ENCODE data around the gene SAPCD1.

The SAPCD1 gene

DNA sequence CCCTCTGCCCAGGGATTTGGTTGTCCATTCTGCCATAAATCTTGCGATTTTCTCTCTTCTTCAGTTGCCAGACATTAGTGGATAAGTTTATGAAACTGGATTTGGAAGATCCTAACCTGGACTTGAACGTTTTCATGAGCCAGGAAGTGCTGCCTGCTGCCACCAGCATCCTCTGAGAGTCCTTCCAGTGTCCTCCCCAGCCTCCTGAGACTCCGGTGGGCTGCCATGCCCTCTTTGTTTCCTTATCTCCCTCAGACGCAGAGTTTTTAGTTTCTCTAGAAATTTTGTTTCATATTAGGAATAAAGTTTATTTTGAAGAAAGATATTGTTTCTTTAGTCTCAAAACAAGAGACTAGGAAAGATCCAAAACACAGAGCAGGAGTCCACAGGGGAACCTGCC is at the start of gene SAPCD1:
Gene SAPCD1 (plus strand): TSS at position 301 of the 400 bp plus-strand sequence. CDS start 399 bp downstream, outside the sequence.
- Histone ChIP-seq H3K9me3 (ENCODE audit: control insufficient read depth, insufficient read depth, low read depth, low read length) (no peaks in the 10 kb centered on the region), H3K36me3 (ENCODE audit: control insufficient read depth, insufficient read depth, low read length) (peaks cover 56% of the 10 kb centered on the region), H3K4me3 (ENCODE audit: low read depth, low read length) (no peak within 1 kb of the TSS), H3K27ac (ENCODE audit: low read depth, low read length) (no peak within 1 kb of the TSS), H3K9ac (ENCODE audit: low read length) (no peak within 1 kb of the TSS), H3K4me1 (ENCODE audit: control insufficient read depth, insufficient read depth, low read length) (peaks cover 10% of the 10 kb centered on the region; the same call in 1 of the 2 replicates), H3K27me3 (ENCODE audit: control insufficient read depth, insufficient read depth, low read length) (no peaks in the 10 kb centered on the region)

DNA sequence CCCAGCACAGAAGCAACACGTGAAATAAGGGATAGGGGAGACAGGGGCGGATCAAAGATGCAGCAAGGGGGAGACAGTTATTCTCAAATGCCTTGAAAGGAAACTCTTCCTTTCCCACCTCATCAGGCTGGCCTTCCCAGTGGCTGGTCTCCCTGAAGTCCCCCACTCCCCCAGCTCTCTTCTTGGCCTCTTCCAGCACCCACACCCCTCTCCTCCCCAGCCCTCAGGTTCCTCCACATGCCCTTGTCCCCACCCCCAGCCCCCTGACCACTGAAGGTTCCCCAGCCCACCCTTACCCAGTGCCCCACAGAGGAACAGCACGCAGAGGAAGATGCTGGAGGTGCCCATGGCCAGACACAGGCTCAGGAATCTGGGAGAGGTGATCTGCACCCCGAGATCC is 49.0 kb upstream of the SAPCD1 start:
- no peaks in the 10 kb centered on the region for H3K36me3 ChIP-seq (ENCODE audit: control insufficient read depth, insufficient read depth, low read length)
- H3K4me1 ChIP-seq (ENCODE audit: control insufficient read depth, insufficient read depth, low read length) = peaks cover 52% of the 10 kb centered on the region
- H3K27ac ChIP-seq (ENCODE audit: low read depth, low read length) = peak overlapping the region; percentile 51; the same call in 1 of the 2 replicates
- H3K27me3 ChIP-seq (ENCODE audit: control insufficient read depth, insufficient read depth, low read length) = no peaks in the 10 kb centered on the region
- peak overlapping the region; percentile 27 for H3K9ac ChIP-seq (ENCODE audit: low read length)
- no peak overlapping the region; the same call in 1 of the 2 replicates for H3K4me3 ChIP-seq (ENCODE audit: low read depth, low read length)
- H3K9me3 ChIP-seq (ENCODE audit: control insufficient read depth, insufficient read depth, low read depth, low read length) = no peaks in the 10 kb centered on the region

DNA sequence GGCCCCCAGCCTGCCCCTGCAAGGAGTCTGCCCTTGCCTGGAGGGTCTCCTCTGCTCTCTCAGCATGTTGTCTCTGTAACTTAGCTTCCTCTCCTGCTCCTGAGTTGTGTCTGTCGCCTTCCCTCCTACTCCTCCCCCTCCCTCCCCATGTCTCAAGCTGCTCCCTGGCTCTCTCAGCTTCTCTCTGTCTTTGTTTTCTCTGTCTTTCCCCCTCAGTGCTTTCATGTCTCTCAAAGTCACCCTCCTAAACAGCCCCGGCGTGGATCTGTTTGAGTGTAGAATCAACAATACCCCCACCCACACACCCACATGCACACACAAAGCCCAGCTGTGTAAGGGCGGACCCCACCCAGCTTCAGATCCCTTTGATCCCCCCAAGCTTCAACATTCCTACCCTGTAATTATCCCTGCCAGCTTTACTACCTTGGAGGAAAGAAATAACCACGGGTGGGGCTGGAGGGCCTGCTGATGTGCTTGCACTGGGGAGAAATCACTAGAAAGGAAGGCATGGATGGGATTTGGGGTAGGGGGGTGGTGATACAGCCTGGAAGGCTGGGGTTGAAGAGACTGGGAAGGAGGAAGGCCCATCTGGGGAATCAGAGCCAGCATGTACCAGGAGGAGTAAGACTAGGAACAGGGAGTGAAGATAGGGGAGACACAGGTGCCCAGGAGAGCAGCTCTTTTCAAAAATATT is 48.3 kb upstream of the SAPCD1 start:
- Histone ChIP-seq H3K36me3 (ENCODE audit: control insufficient read depth, insufficient read depth, low read length) (no peaks in the 10 kb centered on the region), H3K4me3 (ENCODE audit: low read depth, low read length) (no peak overlapping the region; the same call in 1 of the 2 replicates), H3K9me3 (ENCODE audit: control insufficient read depth, insufficient read depth, low read depth, low read length) (no peaks in the 10 kb centered on the region), H3K27me3 (ENCODE audit: control insufficient read depth, insufficient read depth, low read length) (no peaks in the 10 kb centered on the region), H3K4me1 (ENCODE audit: control insufficient read depth, insufficient read depth, low read length) (peaks cover 59% of the 10 kb centered on the region), H3K9ac (ENCODE audit: low read length) (peak overlapping the region; percentile 27), H3K27ac (ENCODE audit: low read depth, low read length) (peak overlapping the region; percentile 51; the same call in 1 of the 2 replicates)

DNA sequence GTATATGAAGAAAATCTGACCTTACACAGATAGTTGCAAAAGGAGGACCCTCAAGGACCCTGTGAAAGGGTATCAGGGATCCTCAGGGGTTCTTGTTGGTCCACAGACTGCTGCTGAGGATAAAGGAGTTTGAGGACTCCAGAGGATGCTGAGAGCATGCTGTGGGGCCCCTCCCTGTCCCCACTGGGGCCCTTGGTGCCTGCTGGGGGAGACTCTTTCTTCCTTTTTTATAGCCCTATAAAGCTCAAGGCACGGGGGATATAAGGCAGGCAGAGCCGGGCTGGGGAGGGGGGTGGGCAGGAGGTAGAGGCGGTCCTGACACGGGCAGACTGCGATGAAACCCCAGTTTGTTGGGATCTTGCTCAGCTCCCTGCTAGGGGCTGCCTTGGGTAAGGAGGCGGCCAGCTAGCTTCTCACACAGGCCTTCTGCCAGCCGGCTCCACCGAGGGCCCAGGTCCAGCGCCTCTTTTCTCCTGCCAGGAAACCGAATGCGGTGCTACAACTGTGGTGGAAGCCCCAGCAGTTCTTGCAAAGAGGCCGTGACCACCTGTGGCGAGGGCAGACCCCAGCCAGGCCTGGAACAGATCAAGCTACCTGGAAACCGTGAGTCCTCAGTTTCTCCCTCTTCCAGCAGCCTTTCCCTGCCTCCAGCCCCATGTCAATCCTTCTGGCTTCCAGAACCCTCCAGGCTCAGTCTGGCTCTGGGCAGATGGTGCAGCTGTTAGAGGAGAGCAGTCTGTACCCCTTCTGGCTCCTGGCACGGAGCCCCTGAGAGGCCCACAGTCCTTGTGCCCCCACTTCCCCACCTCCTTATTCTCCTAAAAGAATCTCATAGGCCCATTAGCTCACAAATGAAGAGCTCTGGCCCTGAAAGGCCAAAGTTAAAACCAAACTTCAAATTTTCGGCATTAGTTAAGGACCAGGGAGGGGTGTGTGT is 47.2 kb upstream of the SAPCD1 start, which contains the start of gene LY6G6D:
Gene LY6G6D (plus strand): TSS at position 327 of the 937 bp plus-strand sequence. CDS start 8 bp downstream, at position 335.
- H3K9ac ChIP-seq (ENCODE audit: low read length) = no peak within 1 kb of the TSS
- H3K4me1 ChIP-seq (ENCODE audit: control insufficient read depth, insufficient read depth, low read length) = peaks cover 59% of the 10 kb centered on the region
- no peaks in the 10 kb centered on the region for H3K27me3 ChIP-seq (ENCODE audit: control insufficient read depth, insufficient read depth, low read length)
- no peaks in the 10 kb centered on the region for H3K36me3 ChIP-seq (ENCODE audit: control insufficient read depth, insufficient read depth, low read length)
- H3K27ac ChIP-seq (ENCODE audit: low read depth, low read length) = peak within 1 kb of the TSS; percentile 51; the same call in 1 of the 2 replicates
- H3K4me3 ChIP-seq (ENCODE audit: low read depth, low read length) = no peak within 1 kb of the TSS
- H3K9me3 ChIP-seq (ENCODE audit: control insufficient read depth, insufficient read depth, low read depth, low read length) = no peaks in the 10 kb centered on the region

DNA sequence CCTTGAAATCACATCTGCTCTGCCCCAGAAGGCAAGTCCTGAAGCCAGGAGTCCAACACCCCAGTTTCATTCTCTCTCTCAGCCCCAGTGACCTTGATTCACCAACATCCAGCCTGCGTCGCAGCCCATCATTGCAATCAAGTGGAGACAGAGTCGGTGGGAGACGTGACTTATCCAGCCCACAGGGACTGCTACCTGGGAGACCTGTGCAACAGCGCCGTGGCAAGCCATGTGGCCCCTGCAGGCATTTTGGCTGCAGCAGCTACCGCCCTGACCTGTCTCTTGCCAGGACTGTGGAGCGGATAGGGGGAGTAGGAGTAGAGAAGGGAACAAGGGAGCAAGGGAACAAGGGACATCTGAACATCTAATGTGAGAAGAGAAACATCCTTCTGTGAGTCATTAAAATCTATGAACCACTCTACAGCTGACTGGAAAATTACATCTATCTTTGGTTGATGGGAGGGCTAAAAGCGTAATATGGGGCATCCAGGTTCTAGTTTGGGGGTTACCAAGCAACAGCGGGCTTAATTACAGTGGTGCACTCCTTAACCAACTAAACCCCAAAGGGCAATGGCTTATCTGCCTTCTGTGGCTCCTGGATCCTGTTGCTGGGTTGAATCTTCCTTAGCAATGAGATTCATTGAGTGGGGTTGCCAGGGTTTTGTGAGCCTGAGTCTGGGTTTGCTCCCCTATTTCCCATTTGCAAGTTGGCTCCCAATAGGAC is 44.8 kb upstream of the SAPCD1 start:
- no peaks in the 10 kb centered on the region for H3K27me3 ChIP-seq (ENCODE audit: control insufficient read depth, insufficient read depth, low read length)
- H3K4me3 ChIP-seq (ENCODE audit: low read depth, low read length) = no peak overlapping the region
- peaks cover 47% of the 10 kb centered on the region for H3K4me1 ChIP-seq (ENCODE audit: control insufficient read depth, insufficient read depth, low read length)
- no peak overlapping the region for H3K27ac ChIP-seq (ENCODE audit: low read depth, low read length)
- H3K36me3 ChIP-seq (ENCODE audit: control insufficient read depth, insufficient read depth, low read length) = no peaks in the 10 kb centered on the region
- no peaks in the 10 kb centered on the region for H3K9me3 ChIP-seq (ENCODE audit: control insufficient read depth, insufficient read depth, low read depth, low read length)
- no peak overlapping the region for H3K9ac ChIP-seq (ENCODE audit: low read length)

DNA sequence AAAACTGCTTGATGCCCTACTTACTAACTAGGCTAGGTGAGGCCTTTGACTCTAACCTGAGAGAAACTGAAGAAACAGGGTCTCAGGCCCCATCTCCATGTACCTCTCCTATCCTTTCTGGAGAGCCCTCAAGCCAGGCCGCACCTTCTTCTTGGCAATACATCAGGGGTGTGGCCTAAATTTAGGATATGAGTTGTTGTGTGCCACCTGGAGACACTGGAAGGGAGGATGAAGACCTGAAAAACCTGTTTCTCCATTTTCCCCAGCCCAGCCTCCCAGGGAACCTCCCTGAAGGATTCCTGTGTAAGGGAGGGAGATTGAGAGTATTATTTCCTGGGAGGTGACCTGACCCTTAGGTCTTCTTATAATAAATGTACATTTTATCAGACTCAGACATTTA is 44.2 kb upstream of the SAPCD1 start:
- H3K9ac ChIP-seq (ENCODE audit: low read length) = no peak overlapping the region
- no peaks in the 10 kb centered on the region for H3K9me3 ChIP-seq (ENCODE audit: control insufficient read depth, insufficient read depth, low read depth, low read length)
- peaks cover 45% of the 10 kb centered on the region for H3K4me1 ChIP-seq (ENCODE audit: control insufficient read depth, insufficient read depth, low read length)
- H3K27me3 ChIP-seq (ENCODE audit: control insufficient read depth, insufficient read depth, low read length) = no peaks in the 10 kb centered on the region
- no peak overlapping the region for H3K27ac ChIP-seq (ENCODE audit: low read depth, low read length)
- no peaks in the 10 kb centered on the region for H3K36me3 ChIP-seq (ENCODE audit: control insufficient read depth, insufficient read depth, low read length)
- H3K4me3 ChIP-seq (ENCODE audit: low read depth, low read length) = no peak overlapping the region

DNA sequence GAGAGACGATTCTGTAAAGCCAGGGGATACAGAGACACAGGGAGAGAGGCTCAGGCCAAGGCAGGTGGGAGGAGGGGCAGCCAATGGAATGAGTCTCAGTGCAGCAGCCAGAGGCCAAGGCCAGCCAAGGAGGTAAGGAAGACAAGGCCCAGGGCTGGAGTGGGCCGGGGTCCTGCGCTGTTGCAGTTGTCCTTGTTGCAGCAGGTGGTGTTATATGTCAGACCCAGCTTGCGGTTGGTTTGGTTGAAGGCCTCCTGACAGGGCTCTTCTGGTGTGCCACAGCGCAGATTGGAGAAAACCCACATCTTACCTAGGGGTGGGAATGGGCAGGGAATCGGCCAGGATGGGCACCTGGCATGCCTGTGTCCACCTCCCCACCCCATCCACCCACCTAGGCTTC is 43.5 kb upstream of the SAPCD1 start:
- Histone ChIP-seq H3K9me3 (ENCODE audit: control insufficient read depth, insufficient read depth, low read depth, low read length) (no peaks in the 10 kb centered on the region), H3K9ac (ENCODE audit: low read length) (no peak overlapping the region), H3K36me3 (ENCODE audit: control insufficient read depth, insufficient read depth, low read length) (no peaks in the 10 kb centered on the region), H3K4me3 (ENCODE audit: low read depth, low read length) (no peak overlapping the region), H3K4me1 (ENCODE audit: control insufficient read depth, insufficient read depth, low read length) (peaks cover 39% of the 10 kb centered on the region), H3K27ac (ENCODE audit: low read depth, low read length) (no peak overlapping the region), H3K27me3 (ENCODE audit: control insufficient read depth, insufficient read depth, low read length) (no peaks in the 10 kb centered on the region)

DNA sequence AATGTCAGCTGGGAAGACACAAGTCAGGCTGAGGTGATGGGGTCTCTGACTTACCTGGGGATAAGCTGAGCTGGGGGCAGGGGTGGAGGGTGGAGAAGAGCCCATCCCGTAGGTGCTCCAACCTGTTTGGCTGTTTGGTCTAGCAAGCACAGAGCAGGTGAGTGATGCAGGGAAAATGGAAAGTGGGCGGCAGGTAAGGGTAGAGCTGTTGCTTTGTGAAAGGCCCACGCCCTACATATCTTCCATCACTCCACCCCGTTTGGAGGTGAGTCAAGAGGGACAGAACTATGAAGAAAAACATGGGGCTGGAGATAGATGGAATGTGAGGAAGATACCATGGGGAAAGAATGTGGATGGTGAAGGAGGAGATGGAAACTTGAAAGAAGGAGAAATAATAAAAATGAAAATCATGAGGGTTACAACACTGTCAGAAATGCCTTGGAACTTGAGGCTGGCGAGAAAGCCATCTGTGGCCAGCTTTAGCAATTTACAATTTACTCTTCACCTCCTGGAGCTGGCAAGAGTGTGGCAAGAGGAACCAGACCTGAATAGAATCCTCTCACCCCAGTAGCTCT is 42.2 kb upstream of the SAPCD1 start:
- Histone ChIP-seq H3K27me3 (ENCODE audit: control insufficient read depth, insufficient read depth, low read length) (no peaks in the 10 kb centered on the region), H3K9ac (ENCODE audit: low read length) (no peak overlapping the region), H3K9me3 (ENCODE audit: control insufficient read depth, insufficient read depth, low read depth, low read length) (no peaks in the 10 kb centered on the region), H3K4me3 (ENCODE audit: low read depth, low read length) (no peak overlapping the region), H3K27ac (ENCODE audit: low read depth, low read length) (no peak overlapping the region), H3K36me3 (ENCODE audit: control insufficient read depth, insufficient read depth, low read length) (0 out of 2 replicates have a peak, but pooled peaks cover 2% of the 10 kb centered on the region), H3K4me1 (ENCODE audit: control insufficient read depth, insufficient read depth, low read length) (peaks cover 27% of the 10 kb centered on the region)

DNA sequence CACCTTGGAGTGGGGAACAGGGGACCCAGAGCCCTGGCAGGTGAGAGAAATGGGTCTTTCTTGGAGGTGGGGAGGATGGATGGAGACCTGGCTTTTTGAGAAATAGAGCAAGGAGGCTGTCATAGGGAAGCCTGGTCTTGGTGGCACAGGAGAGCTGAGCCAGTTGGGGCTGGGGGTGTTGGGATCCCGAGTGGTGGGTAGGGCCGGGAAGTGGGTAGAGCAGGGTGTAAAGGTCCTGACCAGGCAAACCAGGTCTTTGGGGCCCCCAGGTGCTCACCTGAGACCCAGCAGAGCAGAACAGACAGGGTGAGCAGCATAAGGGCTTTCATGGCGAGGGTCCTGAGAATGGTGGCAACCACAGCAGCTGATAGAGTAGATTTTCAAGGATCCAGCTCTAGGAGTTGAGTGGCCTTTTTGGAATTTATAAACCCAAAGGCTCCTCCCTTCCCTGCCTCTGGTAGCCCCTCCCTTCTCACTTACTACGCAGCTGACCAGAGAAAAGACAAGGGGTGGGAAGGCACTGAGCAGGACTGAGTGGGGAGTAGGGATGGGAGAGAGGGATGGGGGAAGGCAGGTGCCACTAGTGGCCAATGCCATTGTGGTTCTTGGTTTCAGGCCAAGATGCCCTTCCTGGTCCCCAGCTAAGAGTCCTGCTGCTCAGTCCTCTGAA is 41.0 kb upstream of the SAPCD1 start, which contains the start of gene LY6G6C:
Gene LY6G6C (minus strand): TSS at position 396 of the 670 bp plus-strand sequence. CDS start 67 bp downstream, at position 329.
- Histone ChIP-seq H3K9ac (ENCODE audit: low read length) (no peak within 1 kb of the TSS), H3K27ac (ENCODE audit: low read depth, low read length) (no peak within 1 kb of the TSS)

DNA sequence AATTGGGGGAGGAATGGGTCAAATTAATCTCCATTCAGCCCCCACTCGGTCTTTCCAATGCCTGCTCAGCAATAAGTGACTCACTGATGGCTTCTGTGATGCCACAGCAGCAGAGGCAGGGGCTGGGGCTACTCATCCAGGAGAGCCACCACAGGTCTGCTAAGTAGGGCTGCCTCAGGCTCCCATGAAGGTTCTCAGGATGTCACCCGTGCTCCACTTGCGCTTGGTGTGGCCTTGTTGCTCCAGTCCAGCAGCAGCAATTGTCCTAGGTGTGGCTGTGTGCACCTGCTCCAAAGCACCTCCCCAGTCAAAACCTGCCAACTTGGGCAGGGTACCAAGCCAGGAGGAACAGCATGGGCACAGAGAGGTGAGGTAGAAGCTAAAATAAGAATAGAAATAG is 40.3 kb upstream of the SAPCD1 start:
- H3K4me1 ChIP-seq (ENCODE audit: control insufficient read depth, insufficient read depth, low read length) = peaks cover 22% of the 10 kb centered on the region
- H3K27ac ChIP-seq (ENCODE audit: low read depth, low read length) = no peak overlapping the region
- no peaks in the 10 kb centered on the region for H3K27me3 ChIP-seq (ENCODE audit: control insufficient read depth, insufficient read depth, low read length)
- H3K4me3 ChIP-seq (ENCODE audit: low read depth, low read length) = no peak overlapping the region
- no peaks in the 10 kb centered on the region for H3K9me3 ChIP-seq (ENCODE audit: control insufficient read depth, insufficient read depth, low read depth, low read length)
- H3K36me3 ChIP-seq (ENCODE audit: control insufficient read depth, insufficient read depth, low read length) = peaks cover 20% of the 10 kb centered on the region
- no peak overlapping the region for H3K9ac ChIP-seq (ENCODE audit: low read length)

More for the DNA sequence above, 41.0 kb upstream of the SAPCD1 start, which contains the start of gene LY6G6C:
- no peaks in the 10 kb centered on the region for H3K9me3 ChIP-seq (ENCODE audit: control insufficient read depth, insufficient read depth, low read depth, low read length)
- peaks cover 13% of the 10 kb centered on the region for H3K36me3 ChIP-seq (ENCODE audit: control insufficient read depth, insufficient read depth, low read length)
- peaks cover 22% of the 10 kb centered on the region for H3K4me1 ChIP-seq (ENCODE audit: control insufficient read depth, insufficient read depth, low read length)
- H3K27me3 ChIP-seq (ENCODE audit: control insufficient read depth, insufficient read depth, low read length) = no peaks in the 10 kb centered on the region
- no peak within 1 kb of the TSS for H3K4me3 ChIP-seq (ENCODE audit: low read depth, low read length)
